Skin epidermis (tissue), 12 donors: ENCODE measurements around the gene MED16.
"Not testable (repeated sequence)": the region's sequence is repeated elsewhere in the genome, so short reads cannot be mapped to it uniquely, and the experiment has no call there.

Experiments used
- H3K27ac ChIP-seq, 21 experiments: fragments of 200-600 bp; sonication (generic) in 11 of 21; one replicate each; pipeline ENCODE4 v1.5.0; 2020; ENCODE audit warnings: mild to moderate bottlenecking in 3 of 21, inconsistent platforms in 2 of 21, moderate library complexity in 2 of 21
- H3K4me3 ChIP-seq, 7 experiments: fragments of 200-600 bp; sonication (generic) in 2 of 7; one replicate each; pipeline ENCODE4 v1.5.0; 2020; ENCODE audit warnings: inconsistent platforms in 2 of 7, mild to moderate bottlenecking in 2 of 7, moderate library complexity in 1 of 7

MED16 gene

GRCh38 chr19:843836-844545, 49.0 kb downstream of the MED16 start:
- Histone ChIP-seq H3K4me3 (peak overlapping the region in 1 of 7 experiments; percentile 15), H3K27ac (no peak overlapping the region)

GRCh38 chr19:843180-843835, 49.7 kb downstream of the MED16 start:
- Histone ChIP-seq H3K27ac (no peak overlapping the region), H3K4me3 (peak overlapping the region in 1 of 7 experiments; percentile 15)

- H3K27ac ChIP-seq, H3K4me3 ChIP-seq: not testable (repeated sequence)
These were observed 50.2 kb downstream of the MED16 start for GRCh38 chr19:842802-843179.

GRCh38 chr19:840519-841206, 52.3 kb downstream of the MED16 start, which contains the start of gene PRTN3:
TSS of gene PRTN3 (plus strand) at chr19:840999. CDS start at chr19:841009, 10 bp downstream.
- Histone ChIP-seq H3K27ac (no peak within 1 kb of the TSS), H3K4me3 (no peak within 1 kb of the TSS)

- no peak overlapping the region for H3K27ac ChIP-seq
- no peak overlapping the region for H3K4me3 ChIP-seq
These were observed 57.7 kb downstream of the MED16 start for GRCh38 chr19:835210-835810.

GRCh38 chr19:834216-834615, 58.8 kb downstream of the MED16 start:
- Histone ChIP-seq H3K27ac (no peak overlapping the region), H3K4me3 (no peak overlapping the region)

- no peak overlapping the region for H3K4me3 ChIP-seq
- H3K27ac ChIP-seq: no peak overlapping the region
These were observed 61.3 kb downstream of the MED16 start for GRCh38 chr19:831407-832369.

GRCh38 chr19:829129-829758, 63.7 kb downstream of the MED16 start:
- H3K27ac ChIP-seq: no peak overlapping the region
- no peak overlapping the region for H3K4me3 ChIP-seq

- Histone ChIP-seq H3K4me3 (no peak within 1 kb of the TSS), H3K27ac (no peak within 1 kb of the TSS)
These were observed 65.2 kb downstream of the MED16 start, which contains the start of gene AZU1 for GRCh38 chr19:827710-828321. TSS of gene AZU1 (plus strand) at chr19:827837. CDS start at chr19:827847, 10 bp downstream.

GRCh38 chr19:827314-827709, 65.7 kb downstream of the MED16 start:
- Histone ChIP-seq H3K27ac (no peak overlapping the region), H3K4me3 (no peak overlapping the region)

- H3K27ac ChIP-seq: no peak overlapping the region
- H3K4me3 ChIP-seq: no peak overlapping the region
These were observed 66.9 kb downstream of the MED16 start for GRCh38 chr19:825897-826644.

GRCh38 chr19:824885-825284, 68.1 kb downstream of the MED16 start:
- H3K4me3 ChIP-seq: no peak overlapping the region
- H3K27ac ChIP-seq: no peak overlapping the region

- Histone ChIP-seq H3K4me3 (no peak overlapping the region), H3K27ac (no peak overlapping the region)
These were observed 69.3 kb downstream of the MED16 start for GRCh38 chr19:823565-824121.

- Histone ChIP-seq H3K4me3 (peak within 1 kb of the TSS in 6 of 7 experiments; percentile 2 to 33 (median 12)), H3K27ac (no peak within 1 kb of the TSS)
These were observed 71.0 kb downstream of the MED16 start, which contains the start of gene PLPPR3 for GRCh38 chr19:821825-822503. TSS of gene PLPPR3 (minus strand) at chr19:821955. CDS start at chr19:821559, 396 bp downstream.

GRCh38 chr19:821231-821824, 71.7 kb downstream of the MED16 start:
- Histone ChIP-seq H3K4me3 (peak overlapping the region in 6 of 7 experiments; percentile 2 to 33 (median 12)), H3K27ac (no peak overlapping the region)

GRCh38 chr19:820212-820611, 72.8 kb downstream of the MED16 start:
- not testable (repeated sequence) for H3K4me3 ChIP-seq, H3K27ac ChIP-seq
